Measurements from ENCODE around the gene TK2.

Gene TK2

GRCh38 chr16:66524601-66525164 lies 25.2 kb downstream of the TK2 start:
- TF ChIP-seq, protein P1, sequence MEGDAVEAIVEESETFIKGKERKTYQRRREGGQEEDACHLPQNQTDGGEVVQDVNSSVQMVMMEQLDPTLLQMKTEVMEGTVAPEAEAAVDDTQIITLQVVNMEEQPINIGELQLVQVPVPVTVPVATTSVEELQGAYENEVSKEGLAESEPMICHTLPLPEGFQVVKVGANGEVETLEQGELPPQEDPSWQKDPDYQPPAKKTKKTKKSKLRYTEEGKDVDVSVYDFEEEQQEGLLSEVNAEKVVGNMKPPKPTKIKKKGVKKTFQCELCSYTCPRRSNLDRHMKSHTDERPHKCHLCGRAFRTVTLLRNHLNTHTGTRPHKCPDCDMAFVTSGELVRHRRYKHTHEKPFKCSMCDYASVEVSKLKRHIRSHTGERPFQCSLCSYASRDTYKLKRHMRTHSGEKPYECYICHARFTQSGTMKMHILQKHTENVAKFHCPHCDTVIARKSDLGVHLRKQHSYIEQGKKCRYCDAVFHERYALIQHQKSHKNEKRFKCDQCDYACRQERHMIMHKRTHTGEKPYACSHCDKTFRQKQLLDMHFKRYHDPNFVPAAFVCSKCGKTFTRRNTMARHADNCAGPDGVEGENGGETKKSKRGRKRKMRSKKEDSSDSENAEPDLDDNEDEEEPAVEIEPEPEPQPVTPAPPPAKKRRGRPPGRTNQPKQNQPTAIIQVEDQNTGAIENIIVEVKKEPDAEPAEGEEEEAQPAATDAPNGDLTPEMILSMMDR (IDR thresholded peaks at IDR 0.05; ENCODE audit: insufficient read depth, low read length, poor library complexity, severe bottlenecking), result no peak
- no peak for TF ChIP-seq EZH2phosphoT487 (conservative IDR thresholded peaks at IDR 0.05; ENCODE audit: low read length)

DNA sequence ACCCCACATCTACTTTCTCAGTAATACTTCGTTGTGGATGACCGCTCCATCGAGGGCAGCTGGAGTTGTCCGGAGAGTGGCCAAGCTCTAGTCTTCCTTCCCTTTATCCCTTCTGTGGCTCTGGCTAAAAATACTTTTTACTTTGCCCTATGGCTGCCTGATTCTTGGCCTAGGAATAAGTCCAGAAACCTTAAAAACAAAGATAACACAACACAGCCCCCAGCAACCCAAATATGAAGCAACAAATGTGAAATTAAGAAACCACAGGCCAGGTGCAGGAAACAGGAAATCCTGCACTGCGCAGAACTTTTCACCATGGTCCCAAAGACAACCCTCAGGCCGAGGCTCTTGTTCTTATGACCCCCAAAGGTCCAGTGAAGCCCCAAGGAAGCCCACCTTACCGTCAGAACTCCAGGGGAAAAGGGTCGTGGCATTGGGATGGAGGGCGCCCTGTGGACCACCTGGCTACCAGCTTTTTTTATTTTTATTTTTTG lies 26.0 kb downstream of the TK2 start:
- H3K4me3 ChIP-seq (ENCODE audit: insufficient read depth, low read length, poor library complexity, severe bottlenecking), result peak overlapping the region; percentile 24
- no peaks in the 10 kb centered on the region for H3K9me3 ChIP-seq (ENCODE audit: insufficient read depth, low read length)
- TF ChIP-seq, protein P1 (IDR thresholded peaks at IDR 0.05; ENCODE audit: insufficient read depth, low read length, poor library complexity, severe bottlenecking), result no peak
- TF ChIP-seq EZH2phosphoT487 (conservative IDR thresholded peaks at IDR 0.05; ENCODE audit: low read length), result no peak
- H3K9me2 ChIP-seq (replicated peaks; ENCODE audit: insufficient read depth, low read length), result no peaks in the 10 kb centered on the region
- no peaks in the 10 kb centered on the region for H3K79me2 ChIP-seq (ENCODE audit: insufficient read depth, low read length)
- H3K27ac ChIP-seq (ENCODE audit: low read depth, low read length), result peak overlapping the region; percentile 90
- peak overlapping the region; percentile 30 for H3K9ac ChIP-seq (ENCODE audit: low read length)
- no peaks in the 10 kb centered on the region for H4K20me1 ChIP-seq (ENCODE audit: low read depth, low read length)
- no peaks in the 10 kb centered on the region for H3K36me3 ChIP-seq (ENCODE audit: low read length)
- H3F3A ChIP-seq (ENCODE audit: insufficient read depth), result peaks cover 11% of the 10 kb centered on the region
- peak overlapping the region; percentile 66 for H3K4me2 ChIP-seq (ENCODE audit: low read depth, low read length, poor library complexity, severe bottlenecking)
- no peak overlapping the region for H2AFZ ChIP-seq (ENCODE audit: low read depth, low read length, severe bottlenecking)
- no peaks in the 10 kb centered on the region for H3K27me3 ChIP-seq (ENCODE audit: low read length)

More at GRCh38 chr16:66524601-66525164, 25.2 kb downstream of the TK2 start:
- Histone ChIP-seq H3K36me3 (ENCODE audit: low read length) (no peaks in the 10 kb centered on the region), H3K27ac (ENCODE audit: low read depth, low read length) (peak overlapping the region; percentile 90), H3K9ac (ENCODE audit: low read length) (peak overlapping the region; percentile 30), H3K9me3 (ENCODE audit: insufficient read depth, low read length) (no peaks in the 10 kb centered on the region), H3K4me2 (ENCODE audit: low read depth, low read length, poor library complexity, severe bottlenecking) (peak overlapping the region; percentile 66), H3K79me2 (ENCODE audit: insufficient read depth, low read length) (no peaks in the 10 kb centered on the region), H4K20me1 (ENCODE audit: low read depth, low read length) (no peaks in the 10 kb centered on the region), H2AFZ (ENCODE audit: low read depth, low read length, severe bottlenecking) (no peak overlapping the region), H3F3A (ENCODE audit: insufficient read depth) (peaks cover 11% of the 10 kb centered on the region), H3K27me3 (ENCODE audit: low read length) (no peaks in the 10 kb centered on the region), H3K4me3 (ENCODE audit: insufficient read depth, low read length, poor library complexity, severe bottlenecking) (no peak overlapping the region), H3K9me2 (replicated peaks; ENCODE audit: insufficient read depth, low read length) (no peaks in the 10 kb centered on the region)

DNA sequence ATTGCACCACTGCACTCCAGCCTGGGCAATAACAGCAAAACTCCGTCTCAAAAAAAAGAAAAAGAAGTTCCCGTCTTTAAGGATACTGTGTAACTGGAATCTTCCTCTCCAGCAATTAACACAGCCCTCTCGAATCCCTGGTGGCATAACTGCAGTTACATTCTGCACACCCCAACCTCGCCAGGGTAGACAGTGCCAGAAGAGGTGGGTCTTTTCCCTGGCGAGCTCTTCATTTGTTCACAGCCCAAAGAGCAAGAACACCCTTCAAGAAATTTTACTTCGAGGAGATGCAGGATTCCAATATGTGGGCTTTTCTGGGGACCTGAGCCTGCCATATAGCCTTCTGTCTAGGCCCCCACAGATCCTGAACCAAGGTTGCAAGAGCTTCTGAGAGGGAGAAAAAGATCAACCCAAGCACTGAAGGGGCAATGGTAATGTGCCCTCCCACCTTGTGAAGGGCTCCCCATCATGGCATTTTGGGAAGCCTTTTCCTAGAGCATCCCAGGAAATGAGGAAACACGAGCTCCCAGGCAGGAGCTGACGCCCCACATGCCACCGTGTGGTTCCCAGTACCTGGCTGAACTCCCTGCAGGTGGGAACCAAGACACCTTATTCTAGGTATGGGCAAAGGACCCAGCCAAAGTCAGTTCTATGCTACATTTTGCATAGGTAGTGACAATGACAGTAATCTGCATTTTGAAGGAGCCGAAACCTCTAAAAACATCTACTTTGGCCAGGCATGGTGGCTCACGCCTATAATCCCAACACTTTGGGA lies 26.9 kb downstream of the TK2 start:
- no peaks in the 10 kb centered on the region for H3K79me2 ChIP-seq (ENCODE audit: insufficient read depth, low read length)
- no peaks in the 10 kb centered on the region for H3K9me2 ChIP-seq (replicated peaks; ENCODE audit: insufficient read depth, low read length)
- H2AFZ ChIP-seq (ENCODE audit: low read depth, low read length, severe bottlenecking), result no peak overlapping the region
- H4K20me1 ChIP-seq (ENCODE audit: low read depth, low read length), result no peaks in the 10 kb centered on the region
- no peaks in the 10 kb centered on the region for H3K9me3 ChIP-seq (ENCODE audit: insufficient read depth, low read length)
- H3K4me3 ChIP-seq (ENCODE audit: insufficient read depth, low read length, poor library complexity, severe bottlenecking), result no peak overlapping the region
- peaks cover 17% of the 10 kb centered on the region for H3F3A ChIP-seq (ENCODE audit: insufficient read depth)
- H3K27ac ChIP-seq (ENCODE audit: low read depth, low read length), result peak overlapping the region; percentile 90
- no peaks in the 10 kb centered on the region for H3K27me3 ChIP-seq (ENCODE audit: low read length)
- no peaks in the 10 kb centered on the region for H3K36me3 ChIP-seq (ENCODE audit: low read length)
- peak overlapping the region; percentile 66 for H3K4me2 ChIP-seq (ENCODE audit: low read depth, low read length, poor library complexity, severe bottlenecking)
- no peak for TF ChIP-seq EZH2phosphoT487 (conservative IDR thresholded peaks at IDR 0.05; ENCODE audit: low read length)
- peak overlapping the region; percentile 30 for H3K9ac ChIP-seq (ENCODE audit: low read length)
